H9 (cell line): ENCODE results near the gene CELF5. TPM values are rescaled to one million over a fixed set of nuclear protein-coding genes. Genes with fewer than 3 reads are reported as not detected.

Source experiments
- DNase-seq: peaks from one replicate; pipeline ENCODE4 v3.0.0-alpha.2; 2017
- H2AFZ ChIP-seq: one replicate; pipeline ENCODE4 v1.6.1; 2013; ENCODE audit warnings: mild to moderate bottlenecking, low read length, control low read depth, moderate library complexity
- H2AK5ac ChIP-seq: 2 replicates; pipeline ENCODE4 v1.6.1; 2013; ENCODE audit warnings: low read length, control low read depth, mixed read lengths; ENCODE audit not compliant: insufficient read length
- H2BK120ac ChIP-seq: one replicate; pipeline ENCODE4 v1.6.1; 2013; ENCODE audit warnings: low read depth, mild to moderate bottlenecking, low read length, control low read depth, inconsistent platforms; ENCODE audit not compliant: poor library complexity, severe bottlenecking
- H2BK12ac ChIP-seq: 2 replicates; pipeline ENCODE4 v1.6.1; 2013; ENCODE audit warnings: low read length, control low read depth, mixed read lengths, low read depth; ENCODE audit not compliant: insufficient read length
- H2BK15ac ChIP-seq: 2 replicates; pipeline ENCODE4 v1.6.1; 2013; ENCODE audit warnings: low read depth, low read length, control low read depth
- H2BK20ac ChIP-seq: one replicate; pipeline ENCODE4 v1.6.1; 2013; ENCODE audit warnings: low read depth, mild to moderate bottlenecking, low read length, control low read depth, inconsistent platforms; ENCODE audit not compliant: poor library complexity, severe bottlenecking
- H2BK5ac ChIP-seq: 2 replicates; pipeline ENCODE4 v1.6.1; 2013; ENCODE audit warnings: low read length, control low read depth, mixed read lengths; ENCODE audit not compliant: insufficient read length
- H3K14ac ChIP-seq: 2 replicates; pipeline ENCODE4 v1.6.1; 2013; ENCODE audit warnings: low read length, control low read depth; ENCODE audit not compliant: insufficient read depth
- H3K18ac ChIP-seq: 2 replicates; pipeline ENCODE4 v1.6.1; 2013; ENCODE audit warnings: low read depth, mild to moderate bottlenecking, mixed read lengths, low read length, control low read depth; ENCODE audit not compliant: insufficient read length
- H3K23ac ChIP-seq: 2 replicates; pipeline ENCODE4 v1.6.1; 2013; ENCODE audit warnings: low read length, control low read depth, mixed read lengths, low read depth; ENCODE audit not compliant: insufficient read length
- H3K23me2 ChIP-seq: 2 replicates; pipeline ENCODE4 v1.6.1; 2013; ENCODE audit warnings: low read depth, mild to moderate bottlenecking, mixed read lengths, low read length, control low read depth; ENCODE audit not compliant: insufficient read length, poor library complexity, severe bottlenecking
- H3K27ac ChIP-seq: 2 replicates; pipeline ENCODE4 v1.5.1; 2013; ENCODE audit warnings: low read length, control low read depth, mixed read lengths, low read depth; ENCODE audit not compliant: insufficient read length
- H3K27me3 ChIP-seq: 2 replicates; pipeline ENCODE4 v1.6.1; 2013; ENCODE audit warnings: low read length, control low read depth, inconsistent platforms; ENCODE audit not compliant: insufficient read depth
- H3K4ac ChIP-seq: 2 replicates; pipeline ENCODE4 v1.6.1; 2013; ENCODE audit warnings: low read depth, mild to moderate bottlenecking, control low read depth, inconsistent platforms, low read length, moderate library complexity
- H3K4me1 ChIP-seq: 2 replicates; pipeline ENCODE4 v1.6.1; 2013; ENCODE audit warnings: low read length, control low read depth, inconsistent platforms; ENCODE audit not compliant: insufficient read depth
- H3K4me2 ChIP-seq: 2 replicates; pipeline ENCODE4 v1.6.1; 2013; ENCODE audit warnings: low read length, control low read depth, mixed read lengths; ENCODE audit not compliant: insufficient read length, insufficient read depth
- H3K56ac ChIP-seq: 2 replicates; pipeline ENCODE4 v1.6.1; 2013; ENCODE audit warnings: low read depth, mild to moderate bottlenecking, mixed read lengths, low read length, control low read depth; ENCODE audit not compliant: insufficient read length
- H3K79me1 ChIP-seq: 2 replicates; pipeline ENCODE4 v1.6.1; 2013; ENCODE audit warnings: low read depth, mild to moderate bottlenecking, moderate library complexity, low read length, control low read depth, inconsistent platforms; ENCODE audit not compliant: insufficient read depth, poor library complexity, severe bottlenecking
- H3K79me2 ChIP-seq: 2 replicates; pipeline ENCODE4 v1.6.1; 2013; ENCODE audit warnings: low read length, control low read depth, inconsistent platforms; ENCODE audit not compliant: insufficient read depth
- H3K9ac ChIP-seq: 2 replicates; pipeline ENCODE4 v1.6.1; 2013; ENCODE audit warnings: low read length, control low read depth, mixed read lengths; ENCODE audit not compliant: insufficient read length; ENCODE audit errors: extremely low read depth
- H3K9me3 ChIP-seq: one replicate; pipeline ENCODE4 v1.6.1; 2013; ENCODE audit warnings: low read depth, low read length, inconsistent platforms; ENCODE audit not compliant: control insufficient read depth
- H3T11ph ChIP-seq: one replicate; pipeline ENCODE4 v1.6.1; 2013; ENCODE audit warnings: mild to moderate bottlenecking, low read length, control low read depth, inconsistent platforms
- H4K20me1 ChIP-seq: one replicate; pipeline ENCODE4 v1.6.1; 2013; ENCODE audit not compliant: control insufficient read depth, insufficient read length, insufficient read depth
- H4K5ac ChIP-seq: 2 replicates; pipeline ENCODE4 v1.6.1; 2013; ENCODE audit warnings: low read depth, mild to moderate bottlenecking, mixed read lengths, low read length, control low read depth; ENCODE audit not compliant: insufficient read length
- H4K8ac ChIP-seq: replicated peaks from 2 replicates; pipeline ENCODE4 v1.6.1; 2013; ENCODE audit warnings: low read length, control low read depth, mixed read lengths, low read depth; ENCODE audit not compliant: insufficient read length
- H4K91ac ChIP-seq: 2 replicates; pipeline ENCODE4 v1.6.1; 2013; ENCODE audit warnings: low read depth, mild to moderate bottlenecking, moderate library complexity, mixed read lengths, low read length, control low read depth; ENCODE audit not compliant: insufficient read length
- H3K27ac Mint-ChIP-seq, 3 experiments: 2 replicates in 2 of 3; 3 replicates in 1 of 3; pipeline ENCODE4 v1.8.0; 2020 to 2021; ENCODE audit warnings: mixed read lengths in 3 of 3, mild to moderate bottlenecking in 1 of 3, moderate library complexity in 1 of 3
- H3K27me3 Mint-ChIP-seq: 2 replicates; pipeline ENCODE4 v1.8.0; 2021; ENCODE audit warnings: low read depth, mild to moderate bottlenecking, moderate library complexity, mixed read lengths
- H3K36me3 Mint-ChIP-seq, 3 experiments: 2 replicates in 2 of 3; 3 replicates in 1 of 3; pipeline ENCODE4 v1.8.0; 2020 to 2021; ENCODE audit warnings: low read depth in 3 of 3, mixed read lengths in 3 of 3; ENCODE audit not compliant: insufficient read depth in 1 of 3
- H3K4me1 Mint-ChIP-seq, 2 experiments: 2 replicates each; pipeline ENCODE4 v1.8.0; 2020; ENCODE audit warnings: mixed read lengths in 2 of 2
- H3K4me3 Mint-ChIP-seq, 2 experiments: 2 replicates in 1 of 2; 3 replicates in 1 of 2; pipeline ENCODE4 v1.8.0; 2020 to 2021; ENCODE audit warnings: mild to moderate bottlenecking in 2 of 2, mixed read lengths in 2 of 2, moderate library complexity in 1 of 2
- H3K9me3 Mint-ChIP-seq, 2 experiments: 2 replicates in 1 of 2; 3 replicates in 1 of 2; pipeline ENCODE4 v1.8.0; 2020; ENCODE audit warnings: mild to moderate bottlenecking in 2 of 2, mixed read lengths in 2 of 2, moderate library complexity in 1 of 2
- whole genome bisulfite sequencing: extraction: QIAGEN DNeasy Blood & Tissue Kit; methylation state at CpG from one replicate; pipeline ENCODE4 v1.1.7; 2013; ENCODE audit warnings: missing lambda C conversion rate, low lambda C conversion rate, mixed read lengths; ENCODE audit not compliant: insufficient read length; ENCODE audit errors: extremely low coverage; 5-methylcytosine and 5-hydroxymethylcytosine counted together
- total RNA-seq: library from RNA; stranded (reverse); gene quantifications from 2 replicates; pipeline ENCODE4 v1.2.1, GENCODE V29; 2021
- TF ChIP-seq, protein P1 (sequence below): fragments of 200-600 bp; sonication (generic); conservative IDR thresholded peaks from 3 replicates; pipeline ENCODE4 v1.8.0; 2021; ENCODE audit warnings: antibody characterized with exemption, mild to moderate bottlenecking

Gene CELF5
- total RNA-seq, 1 experiment from 2014 or later, result 4.8 TPM

DNA sequence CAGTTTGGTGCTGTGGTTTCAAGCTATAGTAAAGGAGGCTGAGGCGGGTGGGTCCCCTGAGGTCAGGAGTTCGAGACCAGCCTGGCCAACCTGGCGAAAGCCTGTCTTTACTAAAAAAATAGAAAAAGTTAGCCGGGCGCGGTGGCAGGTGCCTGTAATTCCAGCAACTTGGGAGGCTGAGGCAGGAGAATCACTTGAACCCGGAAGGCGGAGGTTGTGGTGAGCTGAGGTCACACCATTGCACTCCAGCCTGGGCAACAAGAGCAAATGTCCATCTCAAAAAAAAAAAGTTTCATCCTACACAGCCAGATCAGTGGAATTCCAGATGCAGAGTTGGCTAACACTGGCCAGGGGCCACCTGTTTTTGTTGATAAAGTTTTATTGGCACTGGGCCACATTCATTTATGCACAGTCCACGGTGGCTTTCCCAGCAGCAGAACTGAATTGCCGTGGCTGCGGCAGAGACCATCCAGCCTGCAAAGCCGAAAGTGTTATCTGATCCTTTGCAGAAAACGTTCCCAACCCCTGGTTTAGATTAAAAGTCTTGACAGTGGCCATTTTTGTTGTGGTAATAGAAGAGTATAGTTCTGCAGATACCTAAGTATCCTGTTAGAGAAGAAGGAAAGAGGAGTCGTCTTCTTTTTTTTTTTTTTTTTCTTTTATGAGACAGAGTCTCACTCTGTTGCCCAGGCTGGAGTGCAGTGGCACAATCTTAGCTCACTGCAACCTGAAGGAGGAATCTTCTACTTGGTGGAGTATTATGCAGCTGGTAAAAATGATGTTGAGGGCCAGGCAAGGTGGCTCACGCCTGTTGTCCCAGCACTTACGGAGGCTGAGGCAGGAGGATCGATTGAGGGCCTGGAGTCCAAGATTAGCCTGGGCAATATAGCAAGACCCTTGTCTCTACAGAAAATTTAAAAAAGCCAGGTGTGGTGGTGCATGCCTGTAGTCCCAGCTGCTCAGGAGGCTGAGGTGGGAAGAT is 30.1 kb upstream of the CELF5 start:
- no peak overlapping the region for H3K4me3 Mint-ChIP-seq
- Histone ChIP-seq H2AFZ (no peak overlapping the region), H3K18ac (no peak overlapping the region), H3K23me2 (no peaks in the 10 kb centered on the region), H3K9me3 (no peaks in the 10 kb centered on the region), H3K27ac (no peak overlapping the region), H3K4ac (no peak overlapping the region), H3K56ac (no peak overlapping the region), H4K5ac (no peak overlapping the region), H4K91ac (no peak overlapping the region), H2BK5ac (no peak overlapping the region), H3K4me2 (no peak overlapping the region), H3K23ac (no peak overlapping the region), H2BK20ac (no peak overlapping the region), H2BK120ac (no peak overlapping the region), H2BK12ac (no peak overlapping the region), H2AK5ac (no peak overlapping the region), H3K14ac (no peak overlapping the region), H4K8ac (no peak overlapping the region), H3K79me2 (peaks cover 5% of the 10 kb centered on the region; the same call in 1 of the 2 replicates), H3K79me1 (peaks cover 6% of the 10 kb centered on the region), H3K27me3 (no peaks in the 10 kb centered on the region), H3K9ac (no peak overlapping the region), H3K4me1 (no peaks in the 10 kb centered on the region), H3T11ph (no peak overlapping the region), H4K20me1 (no peaks in the 10 kb centered on the region), H2BK15ac (no peak overlapping the region)
- TF ChIP-seq, protein P1, sequence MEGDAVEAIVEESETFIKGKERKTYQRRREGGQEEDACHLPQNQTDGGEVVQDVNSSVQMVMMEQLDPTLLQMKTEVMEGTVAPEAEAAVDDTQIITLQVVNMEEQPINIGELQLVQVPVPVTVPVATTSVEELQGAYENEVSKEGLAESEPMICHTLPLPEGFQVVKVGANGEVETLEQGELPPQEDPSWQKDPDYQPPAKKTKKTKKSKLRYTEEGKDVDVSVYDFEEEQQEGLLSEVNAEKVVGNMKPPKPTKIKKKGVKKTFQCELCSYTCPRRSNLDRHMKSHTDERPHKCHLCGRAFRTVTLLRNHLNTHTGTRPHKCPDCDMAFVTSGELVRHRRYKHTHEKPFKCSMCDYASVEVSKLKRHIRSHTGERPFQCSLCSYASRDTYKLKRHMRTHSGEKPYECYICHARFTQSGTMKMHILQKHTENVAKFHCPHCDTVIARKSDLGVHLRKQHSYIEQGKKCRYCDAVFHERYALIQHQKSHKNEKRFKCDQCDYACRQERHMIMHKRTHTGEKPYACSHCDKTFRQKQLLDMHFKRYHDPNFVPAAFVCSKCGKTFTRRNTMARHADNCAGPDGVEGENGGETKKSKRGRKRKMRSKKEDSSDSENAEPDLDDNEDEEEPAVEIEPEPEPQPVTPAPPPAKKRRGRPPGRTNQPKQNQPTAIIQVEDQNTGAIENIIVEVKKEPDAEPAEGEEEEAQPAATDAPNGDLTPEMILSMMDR, result no peak
- DNase-seq, result no peak
- WGBS, result no CpG with 5 or more reads among the region's 17 CpGs
- H3K4me1 Mint-ChIP-seq, result peaks cover 0 to 2% of the 10 kb centered on the region in 2 experiments; a peak in 1 of 4 replicates
- no peaks in the 10 kb centered on the region for H3K27me3 Mint-ChIP-seq
- peaks cover 5 to 25% (median 22%) of the 10 kb centered on the region in 3 experiments; a peak in 6 of 7 replicates for H3K36me3 Mint-ChIP-seq
- H3K27ac Mint-ChIP-seq, result no peak overlapping the region; a peak in 1 of 7 replicates
- no peaks in the 10 kb centered on the region for H3K9me3 Mint-ChIP-seq
